HG02763 (cell line): ENCODE measurements around the gene ADARB2.
"Not testable (repeated sequence)": the region's sequence is repeated elsewhere in the genome, so short reads cannot be mapped to it uniquely, and the experiment has no call there.

Experiments used
- ATAC-seq: cut with Tn5 transposase; IDR thresholded peaks from one replicate; pipeline ENCODE4 v1.9.1; 2021; ENCODE audit warnings: mild to moderate bottlenecking, moderate library complexity; ENCODE audit not compliant: unreplicated experiment

Gene ADARB2

GRCh38 chr10:1362589-1363445, 374.5 kb downstream of the ADARB2 start:
- no peak for ATAC-seq

- no peak for ATAC-seq
Observed at GRCh38 chr10:1361411-1362105, 375.8 kb downstream of the ADARB2 start.

- ATAC-seq, result no peak
Observed at GRCh38 chr10:1360558-1361164, 376.7 kb downstream of the ADARB2 start.

- ATAC-seq, result no peak
Observed at GRCh38 chr10:1360011-1360557, 377.2 kb downstream of the ADARB2 start.

- ATAC-seq, result no peak
Observed at GRCh38 chr10:1359626-1359955, 377.7 kb downstream of the ADARB2 start.

GRCh38 chr10:1358860-1359625, 378.3 kb downstream of the ADARB2 start:
- ATAC-seq, result no peak

- ATAC-seq, result no peak
Observed at GRCh38 chr10:1358147-1358546, 379.2 kb downstream of the ADARB2 start.

GRCh38 chr10:1356349-1356748, 381.0 kb downstream of the ADARB2 start:
- ATAC-seq, result no peak

GRCh38 chr10:1354809-1355710, 382.3 kb downstream of the ADARB2 start:
- ATAC-seq, result no peak

GRCh38 chr10:1352296-1352695, 385.0 kb downstream of the ADARB2 start:
- ATAC-seq, result not testable (repeated sequence)

- no peak for ATAC-seq
Observed at GRCh38 chr10:1348773-1349050, 388.6 kb downstream of the ADARB2 start.

GRCh38 chr10:1347962-1348772, 389.2 kb downstream of the ADARB2 start:
- no peak for ATAC-seq

- ATAC-seq, result no peak
Observed at GRCh38 chr10:1347525-1347924, 389.8 kb downstream of the ADARB2 start.

GRCh38 chr10:1346201-1346600, 391.1 kb downstream of the ADARB2 start:
- ATAC-seq, result no peak

- no peak for ATAC-seq
Observed at GRCh38 chr10:1345368-1345767, 392.0 kb downstream of the ADARB2 start.

- ATAC-seq, result no peak
Observed at GRCh38 chr10:1344846-1345245, 392.5 kb downstream of the ADARB2 start.

- ATAC-seq, result no peak
Observed at GRCh38 chr10:1344408-1344807, 392.9 kb downstream of the ADARB2 start.

GRCh38 chr10:1343176-1343575, 394.1 kb downstream of the ADARB2 start:
- ATAC-seq, result no peak

GRCh38 chr10:1341052-1341451, 396.3 kb downstream of the ADARB2 start:
- not testable (repeated sequence) for ATAC-seq
